ENCODE results near the gene CFAP410.

The CFAP410 gene

GRCh38 chr21:44328242-44328895, 10.8 kb downstream of the CFAP410 start:
- TF ChIP-seq, protein P1, sequence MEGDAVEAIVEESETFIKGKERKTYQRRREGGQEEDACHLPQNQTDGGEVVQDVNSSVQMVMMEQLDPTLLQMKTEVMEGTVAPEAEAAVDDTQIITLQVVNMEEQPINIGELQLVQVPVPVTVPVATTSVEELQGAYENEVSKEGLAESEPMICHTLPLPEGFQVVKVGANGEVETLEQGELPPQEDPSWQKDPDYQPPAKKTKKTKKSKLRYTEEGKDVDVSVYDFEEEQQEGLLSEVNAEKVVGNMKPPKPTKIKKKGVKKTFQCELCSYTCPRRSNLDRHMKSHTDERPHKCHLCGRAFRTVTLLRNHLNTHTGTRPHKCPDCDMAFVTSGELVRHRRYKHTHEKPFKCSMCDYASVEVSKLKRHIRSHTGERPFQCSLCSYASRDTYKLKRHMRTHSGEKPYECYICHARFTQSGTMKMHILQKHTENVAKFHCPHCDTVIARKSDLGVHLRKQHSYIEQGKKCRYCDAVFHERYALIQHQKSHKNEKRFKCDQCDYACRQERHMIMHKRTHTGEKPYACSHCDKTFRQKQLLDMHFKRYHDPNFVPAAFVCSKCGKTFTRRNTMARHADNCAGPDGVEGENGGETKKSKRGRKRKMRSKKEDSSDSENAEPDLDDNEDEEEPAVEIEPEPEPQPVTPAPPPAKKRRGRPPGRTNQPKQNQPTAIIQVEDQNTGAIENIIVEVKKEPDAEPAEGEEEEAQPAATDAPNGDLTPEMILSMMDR (IDR thresholded peaks at IDR 0.05) = no peak

- TF ChIP-seq, protein P1 (IDR thresholded peaks at IDR 0.05) = no peak
These were observed 11.6 kb downstream of the CFAP410 start for GRCh38 chr21:44327603-44327974.

DNA sequence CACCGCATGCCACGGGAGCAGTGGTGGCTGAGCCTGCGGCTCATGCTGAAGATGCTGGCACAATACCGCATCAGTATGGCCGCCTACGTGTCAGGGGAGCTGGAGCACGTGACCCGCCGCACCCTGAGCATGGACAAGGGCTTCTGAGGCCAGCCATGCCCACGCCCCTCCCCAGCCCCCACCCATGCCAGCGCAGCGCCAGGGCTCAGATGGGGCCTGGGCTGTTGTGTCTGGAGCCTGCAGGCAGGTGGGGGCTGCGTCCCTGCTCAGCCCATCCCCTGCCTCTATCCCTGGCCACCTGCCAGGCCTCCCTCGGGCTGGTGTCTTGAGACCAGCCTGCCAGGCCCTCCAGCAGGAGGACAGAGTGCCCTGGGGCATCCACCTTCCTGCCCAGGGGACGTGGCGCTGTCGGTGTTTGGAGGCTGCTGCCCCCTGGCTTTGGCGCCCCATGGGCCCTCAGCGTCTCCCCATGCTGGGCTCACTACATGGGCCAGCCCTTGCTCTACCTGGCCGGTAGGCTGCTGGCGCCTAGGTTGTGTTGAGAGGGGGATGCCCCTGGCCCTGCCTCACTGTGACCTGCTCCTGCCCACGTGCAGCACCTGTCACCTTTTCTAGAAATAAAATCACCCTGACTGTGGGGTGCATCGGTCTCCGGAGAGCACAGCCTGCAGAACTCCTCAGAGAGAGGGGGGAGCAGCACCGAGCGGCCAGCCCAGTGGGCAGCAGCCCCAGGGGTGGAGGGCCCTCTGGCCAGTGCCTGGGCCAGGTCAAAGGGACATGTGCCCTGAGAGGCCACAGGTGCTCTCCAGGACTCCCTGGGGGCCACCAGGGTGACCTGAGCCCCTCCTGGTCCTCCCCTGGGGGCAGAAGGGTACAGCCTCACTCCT, 12.2 kb downstream of the CFAP410 start:
- TF ChIP-seq, protein P1 (IDR thresholded peaks at IDR 0.05) = no peak

DNA sequence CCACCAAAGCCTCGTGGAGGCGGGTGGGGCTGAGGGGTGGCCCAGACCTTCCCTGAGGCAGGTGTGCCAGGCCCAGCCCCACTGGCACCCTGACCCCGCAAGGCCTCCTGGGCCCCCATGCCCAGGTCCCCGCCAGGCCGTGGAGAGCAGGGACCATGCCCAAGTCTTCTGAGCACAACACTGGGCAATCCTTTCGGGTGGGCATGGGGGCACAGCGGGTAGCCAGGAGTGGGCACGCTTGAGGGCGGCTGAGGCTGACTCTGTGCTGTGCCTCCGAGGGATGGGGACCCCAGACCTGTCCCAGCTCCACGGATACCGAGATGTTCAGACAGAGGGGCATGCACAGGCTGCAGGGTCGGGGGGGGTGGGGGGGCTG, 12.9 kb downstream of the CFAP410 start:
- TF ChIP-seq, protein P1 (IDR thresholded peaks at IDR 0.05) = no peak

DNA sequence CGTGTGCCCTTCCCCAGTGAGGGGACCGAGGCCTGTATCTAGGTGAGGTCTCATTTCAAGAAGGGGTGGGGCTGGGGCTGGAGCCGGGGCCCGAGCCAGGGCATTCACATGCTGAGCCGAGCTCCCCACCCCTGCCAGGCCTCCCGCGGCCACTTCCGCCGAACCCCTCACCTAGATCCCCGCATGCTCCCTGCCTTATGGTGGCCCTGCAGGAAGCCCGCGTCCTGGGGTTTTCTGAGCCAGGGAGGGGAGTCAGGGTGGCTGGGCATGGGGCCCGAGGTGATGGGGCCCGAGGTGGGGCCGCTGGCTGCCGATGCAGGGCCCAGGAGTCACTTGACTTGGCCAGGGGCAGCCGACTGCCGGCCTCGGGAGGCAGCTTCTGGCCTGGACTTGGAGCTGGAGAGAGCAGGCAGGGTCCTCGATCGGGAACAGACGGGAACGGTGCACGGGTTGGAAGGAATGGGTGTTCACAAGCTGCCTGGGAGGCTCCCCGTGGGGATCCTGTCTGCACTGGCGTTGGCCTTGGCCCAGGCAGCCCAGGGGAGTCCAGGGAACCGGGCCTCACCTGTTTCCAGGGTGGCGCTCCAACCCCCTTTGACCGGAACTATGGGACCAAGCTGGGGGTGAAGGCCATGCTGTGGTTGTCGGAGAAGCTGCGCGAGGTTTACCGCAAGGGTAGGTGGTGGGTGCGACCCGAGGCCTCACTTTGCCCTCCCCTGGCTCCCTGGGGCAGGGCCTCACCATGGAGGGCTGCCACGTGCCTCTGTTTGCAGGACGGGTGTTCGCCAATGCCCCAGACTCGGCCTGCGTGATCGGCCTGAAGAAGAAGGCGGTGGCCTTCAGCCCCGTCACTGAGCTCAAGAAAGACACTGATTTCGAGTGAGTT, 13.6 kb downstream of the CFAP410 start:
- TF ChIP-seq, protein P1 (IDR thresholded peaks at IDR 0.05) = no peak

DNA sequence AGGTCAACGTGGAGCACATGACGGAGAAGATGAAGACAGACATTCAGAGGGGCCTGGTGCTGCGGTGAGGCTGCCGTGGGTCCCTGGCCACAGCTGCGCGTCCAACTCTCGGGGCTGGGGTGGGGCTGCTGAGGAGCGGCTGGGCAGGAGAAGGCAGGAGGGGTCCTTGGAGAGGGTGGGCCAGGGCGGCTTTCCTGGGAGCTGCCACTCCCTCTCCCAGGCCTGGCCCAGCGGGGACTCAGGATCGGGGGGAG, 14.4 kb downstream of the CFAP410 start:
- TF ChIP-seq, protein P1 (IDR thresholded peaks at IDR 0.05) = no peak

DNA sequence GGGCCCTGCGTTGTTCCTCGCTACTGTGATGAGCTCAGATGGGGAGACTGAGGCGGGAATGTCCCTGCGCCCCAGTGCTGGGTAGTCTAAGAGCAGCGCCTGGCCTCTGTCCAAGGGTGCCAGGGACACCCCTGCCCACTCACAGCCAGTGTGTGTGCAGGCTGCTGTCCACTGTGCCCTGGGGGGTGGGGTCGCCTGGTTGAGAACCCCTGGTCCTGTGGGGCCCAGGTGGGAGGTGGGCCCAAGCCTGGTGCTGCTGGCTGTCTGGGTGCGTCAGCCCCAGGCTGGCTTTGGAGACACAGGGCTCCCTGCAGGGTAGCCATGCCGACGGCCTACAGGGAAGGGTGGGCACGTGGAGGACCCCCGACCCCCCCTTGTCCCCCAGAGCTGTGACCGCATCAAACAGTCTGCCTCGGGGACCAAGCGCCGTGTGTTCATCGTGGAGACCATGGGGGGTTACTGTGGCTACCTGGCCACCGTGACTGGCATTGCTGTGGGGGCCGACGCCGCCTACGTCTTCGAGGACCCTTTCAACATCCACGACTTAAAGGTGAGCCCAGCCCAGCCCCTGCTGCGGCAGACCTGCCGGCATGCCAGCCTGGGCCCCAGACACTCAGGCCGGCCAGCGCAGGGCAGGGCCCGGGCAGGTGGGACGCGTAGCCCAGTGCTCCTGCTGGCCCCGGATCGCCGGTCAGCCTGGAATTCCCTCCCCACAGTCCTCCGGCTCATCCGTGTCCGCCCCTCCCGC, 14.9 kb downstream of the CFAP410 start:
- TF ChIP-seq, protein P1 (IDR thresholded peaks at IDR 0.05) = no peak

Measured in LNCAP (cell line).